ENCODE data around the gene TSPAN13. TPM values are rescaled to one million over a fixed set of nuclear protein-coding genes. Genes with fewer than 3 reads are reported as not detected.

The TSPAN13 gene
- total RNA-seq, 2 experiments from 2014 or later: 0.40 to 0.48 TPM

DNA sequence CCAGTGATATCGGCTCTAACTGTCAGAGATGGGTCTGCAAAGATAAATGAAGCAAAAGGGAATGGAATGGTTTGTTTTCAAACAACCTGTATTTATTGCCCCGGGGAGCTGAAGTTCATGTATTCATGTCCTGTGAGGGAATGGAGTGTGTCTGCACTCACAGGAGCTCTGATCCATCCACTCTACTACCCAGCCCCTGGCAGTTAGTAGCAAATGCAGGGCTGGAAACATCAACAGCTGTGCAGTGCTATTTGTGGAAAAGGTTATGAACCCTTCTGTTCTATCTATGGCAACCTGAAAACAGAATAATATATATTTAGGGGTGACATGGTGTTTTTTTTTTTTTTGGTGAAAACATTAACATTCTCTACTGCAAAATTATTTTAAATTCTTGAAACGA lies 41.4 kb downstream of the TSPAN13 start:
- H3K4me3 Mint-ChIP-seq: no peak overlapping the region
- CTCF ChIA-PET: no interaction called here

DNA sequence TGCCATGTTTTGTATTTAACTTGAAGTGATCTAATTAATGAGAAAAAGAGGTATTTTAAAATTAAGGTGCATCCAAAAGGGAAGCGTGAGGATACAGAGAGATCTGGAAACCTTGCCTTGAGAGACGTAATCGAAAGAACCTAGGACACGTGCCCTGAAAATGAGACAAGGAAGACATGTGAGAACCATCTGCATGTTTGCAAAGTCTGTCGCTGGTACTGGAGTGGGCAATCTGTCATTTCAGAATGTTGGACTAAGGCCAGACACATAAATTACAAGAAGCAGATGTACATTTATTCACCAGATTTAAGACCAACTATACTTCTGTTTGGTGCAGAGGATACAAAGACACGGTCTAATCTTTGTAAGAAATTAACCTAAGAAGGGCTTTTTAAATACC lies 42.1 kb downstream of the TSPAN13 start:
- H3K27ac Mint-ChIP-seq: no peak overlapping the region
- CTCF ChIA-PET: no interaction called here
- no peaks in the 10 kb centered on the region for H3K36me3 Mint-ChIP-seq (ENCODE audit: low read depth)
- no peak overlapping the region for H3K4me3 Mint-ChIP-seq
- peaks cover 5% of the 10 kb centered on the region for H3K4me1 Mint-ChIP-seq
- POLR2A ChIA-PET: no interaction called here
- H3K9me3 Mint-ChIP-seq: no peaks in the 10 kb centered on the region
- peaks cover 11% of the 10 kb centered on the region for H3K27me3 Mint-ChIP-seq
- DNase-seq: no peak

More for the DNA sequence above, 41.4 kb downstream of the TSPAN13 start:
- POLR2A ChIA-PET: no interaction called here
- Mint-ChIP-seq H3K9me3 (no peaks in the 10 kb centered on the region), H3K4me1 (peaks cover 5% of the 10 kb centered on the region), H3K27ac (no peak overlapping the region), H3K36me3 (ENCODE audit: low read depth) (no peaks in the 10 kb centered on the region), H3K27me3 (peaks cover 11% of the 10 kb centered on the region)
- DNase-seq: no peak

DNA sequence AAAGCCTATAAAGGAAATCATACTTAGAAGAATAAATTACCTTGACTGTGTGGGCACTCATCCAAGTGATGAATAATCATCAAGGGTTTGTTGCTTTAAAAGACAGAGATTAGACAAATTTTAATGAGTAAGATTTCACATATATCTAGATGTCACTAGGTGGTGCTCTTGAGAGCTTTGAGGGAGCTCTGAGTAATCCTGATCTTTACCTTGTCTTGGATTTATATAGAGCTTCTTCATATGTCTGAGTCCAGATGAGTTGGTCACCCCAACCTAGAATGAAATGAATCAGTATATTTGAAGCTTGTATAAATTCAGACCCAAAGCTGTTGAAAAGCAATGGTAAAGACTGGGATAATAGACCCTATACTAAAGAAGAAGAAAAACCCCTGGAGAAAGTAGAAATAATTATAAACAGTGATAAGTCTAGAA lies 47.6 kb downstream of the TSPAN13 start:
- H3K4me1 Mint-ChIP-seq: no peaks in the 10 kb centered on the region
- no peak for DNase-seq
- no peak overlapping the region for H3K4me3 Mint-ChIP-seq
- no peak overlapping the region for H3K27ac Mint-ChIP-seq
- peaks cover 15% of the 10 kb centered on the region for H3K27me3 Mint-ChIP-seq
- H3K36me3 Mint-ChIP-seq (ENCODE audit: low read depth): no peaks in the 10 kb centered on the region
- H3K9me3 Mint-ChIP-seq: no peaks in the 10 kb centered on the region
- POLR2A ChIA-PET: no interaction called here
- CTCF ChIA-PET: interaction anchor here (0.7 to 2.2 kb wide), 11 partner anchors 9 to 602 kb away, joined by 3 to 22 read pairs (median 3); partner anchors contain the start of gene TSPAN13

DNA sequence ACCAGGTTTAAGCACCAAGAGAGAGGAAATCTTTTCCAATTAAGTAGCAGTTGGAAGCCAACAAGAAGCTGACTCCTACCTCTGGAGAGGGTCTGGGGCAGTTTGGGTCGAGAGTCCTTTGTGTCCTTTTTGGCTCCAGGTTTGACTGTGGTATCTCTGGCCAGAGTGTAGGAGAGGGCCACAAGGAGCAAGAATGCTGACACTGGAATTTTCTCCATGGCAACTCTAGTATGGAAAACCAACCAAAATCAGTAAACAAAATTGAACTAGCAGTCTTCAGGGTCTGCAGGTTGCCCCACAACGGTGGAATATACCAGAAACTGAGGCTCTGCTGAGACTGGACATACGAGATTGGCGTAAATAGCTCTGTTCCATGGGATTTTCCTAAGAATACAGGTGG lies 48.0 kb downstream of the TSPAN13 start:
- Mint-ChIP-seq H3K27me3 (peaks cover 14% of the 10 kb centered on the region), H3K9me3 (no peaks in the 10 kb centered on the region), H3K36me3 (ENCODE audit: low read depth) (no peaks in the 10 kb centered on the region), H3K4me1 (no peaks in the 10 kb centered on the region), H3K4me3 (no peak overlapping the region), H3K27ac (no peak overlapping the region)
- CTCF ChIA-PET: interaction anchor here (0.7 to 2.2 kb wide), 10 partner anchors 9 to 601 kb away, joined by 3 to 22 read pairs (median 4); partner anchors contain the start of gene TSPAN13
- no peak for DNase-seq
- POLR2A ChIA-PET: no interaction called here

DNA sequence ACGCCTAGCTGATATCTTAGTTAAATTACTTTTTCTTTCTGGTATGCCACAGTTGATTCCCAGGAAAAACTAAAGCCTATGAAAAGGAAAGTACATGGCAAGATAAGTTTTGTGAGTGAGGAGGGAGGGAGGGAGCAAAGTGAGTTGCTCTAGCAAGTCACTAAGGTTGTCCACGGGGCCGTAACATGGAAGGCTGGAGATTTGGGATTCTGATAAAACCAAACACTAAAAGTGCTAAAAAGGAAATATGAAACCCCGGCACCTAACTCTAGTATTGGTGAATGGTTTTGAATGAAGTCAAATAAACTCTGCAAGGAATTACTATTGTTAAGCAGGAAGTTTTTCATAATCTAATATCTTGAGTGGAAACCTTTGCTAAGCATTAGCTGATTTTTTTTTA lies 49.6 kb downstream of the TSPAN13 start:
- Mint-ChIP-seq H3K27me3 (peaks cover 24% of the 10 kb centered on the region), H3K4me1 (no peaks in the 10 kb centered on the region), H3K9me3 (no peaks in the 10 kb centered on the region), H3K27ac (no peak overlapping the region), H3K36me3 (ENCODE audit: low read depth) (no peaks in the 10 kb centered on the region), H3K4me3 (no peak overlapping the region)
- no peak for DNase-seq
- ChIA-PET CTCF (interaction anchor here (1.0 kb wide), 2 partner anchors 89 to 117 kb away, joined by 3 to 4 read pairs; no protein-coding TSS in a partner anchor), POLR2A (no interaction called here)

DNA sequence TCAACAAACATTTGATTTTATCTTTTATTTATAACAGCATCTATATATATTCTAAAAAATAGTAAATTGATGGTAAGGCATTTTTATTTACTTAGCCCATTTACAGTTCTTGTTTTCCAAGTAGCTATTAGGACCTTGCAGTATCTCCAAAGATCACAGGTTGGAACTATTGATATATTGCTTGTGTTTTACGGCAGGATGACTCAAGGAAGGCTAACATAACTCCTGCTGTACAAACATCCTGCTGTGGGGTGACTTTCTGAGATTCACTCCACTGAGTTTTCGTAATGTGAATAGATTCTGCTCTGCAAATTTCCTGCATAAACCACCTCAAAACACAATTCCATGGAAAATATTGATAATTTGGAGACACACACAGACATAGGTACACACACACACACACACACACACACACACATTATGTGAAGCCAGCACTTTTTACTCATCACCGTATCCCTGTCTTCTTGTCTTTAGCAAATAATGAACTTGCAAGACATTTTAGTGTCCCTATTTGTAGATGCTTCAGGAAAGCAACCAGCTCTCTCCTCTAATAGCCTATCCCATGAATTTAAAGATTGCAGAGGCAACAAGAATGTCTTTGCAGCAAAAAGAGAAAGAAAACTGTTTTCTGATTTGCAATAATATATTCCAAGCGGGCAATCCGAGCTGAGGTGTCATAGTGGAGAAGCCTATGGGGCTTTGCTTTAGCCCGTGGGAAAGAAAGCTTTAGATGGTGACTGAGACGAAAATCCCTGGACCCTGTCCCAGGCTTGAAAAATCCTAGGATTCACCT lies 50.5 kb downstream of the TSPAN13 start:
- Mint-ChIP-seq H3K36me3 (ENCODE audit: low read depth) (no peaks in the 10 kb centered on the region), H3K4me1 (no peaks in the 10 kb centered on the region), H3K9me3 (no peaks in the 10 kb centered on the region), H3K27me3 (peaks cover 25% of the 10 kb centered on the region), H3K4me3 (no peak overlapping the region), H3K27ac (no peak overlapping the region)
- no peak for DNase-seq
- POLR2A ChIA-PET: no interaction called here
- CTCF ChIA-PET: interaction anchor here (1.6 kb wide), 1 partner anchor 34 kb away, joined by 3 read pairs; no protein-coding TSS in a partner anchor

DNA sequence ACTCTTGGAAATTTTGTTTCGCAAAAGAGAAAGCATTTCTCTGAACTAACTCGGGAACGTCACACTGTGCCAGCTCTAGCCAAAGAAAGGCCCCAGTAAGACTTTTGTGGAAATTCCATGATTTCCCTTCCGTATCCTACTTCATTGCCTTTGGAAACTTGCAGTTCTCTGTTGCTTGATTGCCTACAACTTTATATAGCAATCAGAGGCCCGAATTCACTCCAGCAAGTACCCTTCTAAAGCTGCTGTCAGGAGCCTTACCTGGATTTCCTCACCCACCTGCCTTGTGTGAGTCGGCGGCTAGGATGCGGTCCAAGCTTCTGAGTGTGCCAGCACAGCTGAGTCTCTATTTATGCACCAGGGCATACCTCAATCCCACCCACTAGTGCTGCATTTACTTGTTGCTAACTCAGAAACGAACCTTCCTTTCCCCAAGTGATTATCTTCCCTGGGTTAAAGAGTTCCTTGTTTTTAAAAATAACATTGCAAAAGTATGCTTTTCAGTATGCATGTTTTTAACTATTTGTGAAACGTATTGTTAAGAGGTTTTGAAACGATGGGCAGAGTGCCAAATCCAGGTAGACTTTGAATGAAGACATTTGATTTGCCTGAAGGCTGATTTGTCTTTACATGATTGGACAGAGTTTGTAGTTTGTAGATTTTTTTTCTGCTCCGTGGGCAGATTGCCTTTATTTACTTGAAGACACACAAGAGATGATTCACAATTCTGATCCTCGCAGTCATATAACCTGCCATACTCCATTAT lies 51.3 kb downstream of the TSPAN13 start, which contains the start of gene AGR2:
AGR2 (minus strand) TSS at position 326 of the 766 bp plus-strand sequence. CDS start 3,203 bp downstream, outside the sequence.
- no peaks in the 10 kb centered on the region for H3K4me1 Mint-ChIP-seq
- no peak within 1 kb of the TSS for H3K4me3 Mint-ChIP-seq
- peaks cover 30% of the 10 kb centered on the region for H3K27me3 Mint-ChIP-seq
- no peak within 1 kb of the TSS for H3K27ac Mint-ChIP-seq
- no peaks in the 10 kb centered on the region for H3K36me3 Mint-ChIP-seq (ENCODE audit: low read depth)
- POLR2A ChIA-PET: no interaction called here
- DNase-seq: no peak
- no peaks in the 10 kb centered on the region for H3K9me3 Mint-ChIP-seq
- CTCF ChIA-PET: interaction anchor here (1.6 kb wide), 1 partner anchor 34 kb away, joined by 3 read pairs; no protein-coding TSS in a partner anchor

DNA sequence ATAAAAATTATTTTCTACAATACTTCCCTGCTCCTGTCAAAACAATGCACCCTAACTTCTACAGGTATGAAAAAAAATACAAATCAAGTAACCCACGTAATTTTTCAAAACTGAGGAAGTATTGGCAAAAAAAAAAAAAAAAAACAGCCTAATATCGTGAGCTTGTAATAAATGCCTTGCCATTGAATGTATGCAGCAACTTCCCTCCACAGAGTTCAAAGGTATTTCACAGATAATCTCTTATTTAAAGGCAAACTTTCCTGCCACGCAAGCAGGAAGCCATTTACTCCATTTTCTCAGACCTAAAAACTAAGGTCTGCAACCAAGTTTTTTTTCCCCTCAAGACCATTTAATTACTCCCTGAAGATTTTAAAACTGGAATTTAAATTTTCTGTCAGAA lies 51.9 kb downstream of the TSPAN13 start:
- ChIA-PET POLR2A (no interaction called here), CTCF (interaction anchor here (1.6 kb wide), 1 partner anchor 33 kb away, joined by 3 read pairs; no protein-coding TSS in a partner anchor)
- Mint-ChIP-seq H3K4me3 (no peak overlapping the region), H3K27ac (no peak overlapping the region), H3K36me3 (ENCODE audit: low read depth) (no peaks in the 10 kb centered on the region), H3K27me3 (peaks cover 30% of the 10 kb centered on the region), H3K9me3 (no peaks in the 10 kb centered on the region), H3K4me1 (no peaks in the 10 kb centered on the region)
- DNase-seq: no peak

DNA sequence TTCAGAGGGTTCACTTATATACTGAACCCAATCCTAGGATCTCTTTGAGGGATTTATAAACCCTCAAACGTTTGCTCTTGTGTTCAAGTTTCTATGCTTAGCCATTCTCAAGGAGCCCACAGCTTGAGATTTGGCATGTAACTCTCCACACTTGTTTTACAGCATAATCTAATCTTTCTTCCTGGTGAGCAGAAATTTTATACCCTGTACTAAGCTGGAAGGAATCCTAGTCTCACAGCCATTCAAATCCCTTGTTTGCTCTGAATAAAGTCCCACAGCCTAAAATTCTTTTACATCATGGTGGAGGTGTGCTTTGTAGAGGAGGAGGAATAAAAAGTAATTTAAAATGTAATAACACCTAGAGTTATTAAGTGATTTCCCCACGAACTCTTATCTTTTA lies 56.6 kb downstream of the TSPAN13 start:
- Mint-ChIP-seq H3K27ac (no peak overlapping the region), H3K36me3 (ENCODE audit: low read depth) (no peaks in the 10 kb centered on the region), H3K4me3 (no peak overlapping the region), H3K27me3 (peaks cover 35% of the 10 kb centered on the region), H3K4me1 (no peaks in the 10 kb centered on the region), H3K9me3 (no peaks in the 10 kb centered on the region)
- ChIA-PET POLR2A (no interaction called here), CTCF (interaction anchor here (1.2 kb wide), 1 partner anchor 9 kb away, joined by 3 read pairs; no protein-coding TSS in a partner anchor)
- DNase-seq: no peak

DNA sequence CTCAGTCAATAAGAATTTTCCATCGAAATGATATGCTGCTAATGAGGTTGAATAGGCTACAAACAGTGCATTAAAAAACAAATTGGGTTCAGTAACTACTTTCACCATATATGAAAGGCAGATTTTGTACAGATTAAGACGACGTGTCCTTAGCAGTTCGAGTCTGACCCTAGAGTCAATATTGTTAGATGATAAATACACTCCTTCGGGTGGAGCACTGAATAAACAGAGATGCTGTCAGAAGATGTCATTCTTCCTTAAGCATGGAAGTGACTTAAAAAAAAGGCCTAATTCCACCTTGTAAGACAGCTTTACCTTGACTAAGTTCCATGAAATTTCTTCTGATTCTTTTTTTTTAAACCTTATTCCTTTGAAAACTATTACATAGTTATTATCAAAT lies 57.0 kb downstream of the TSPAN13 start:
- no peaks in the 10 kb centered on the region for H3K36me3 Mint-ChIP-seq (ENCODE audit: low read depth)
- ChIA-PET CTCF (interaction anchor here (1.2 kb wide), 1 partner anchor 9 kb away, joined by 3 read pairs; no protein-coding TSS in a partner anchor), POLR2A (no interaction called here)
- no peak overlapping the region for H3K27ac Mint-ChIP-seq
- no peak for DNase-seq
- H3K9me3 Mint-ChIP-seq: no peaks in the 10 kb centered on the region
- no peaks in the 10 kb centered on the region for H3K4me1 Mint-ChIP-seq
- no peak overlapping the region for H3K4me3 Mint-ChIP-seq
- H3K27me3 Mint-ChIP-seq: peaks cover 31% of the 10 kb centered on the region

DNA sequence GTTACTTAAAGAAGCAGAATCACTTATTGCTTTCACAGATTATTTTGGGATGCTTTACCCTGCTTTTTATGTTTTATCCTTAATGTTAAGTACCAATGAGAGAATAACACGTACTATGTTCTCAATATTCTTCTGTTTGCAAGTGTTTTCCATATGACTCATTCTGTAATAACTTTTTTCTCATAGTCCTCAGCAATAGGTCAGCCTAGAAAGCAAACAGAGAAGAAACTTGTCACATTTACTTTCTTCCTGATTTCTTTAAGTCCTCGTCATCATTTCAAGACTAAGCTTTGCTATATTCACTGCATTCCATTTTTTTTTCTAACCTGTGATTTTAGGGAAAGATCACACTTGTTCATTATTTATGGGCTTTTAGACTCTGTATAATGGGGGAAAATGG lies 58.0 kb downstream of the TSPAN13 start:
- no peak overlapping the region for H3K27ac Mint-ChIP-seq
- ChIA-PET CTCF (no interaction called here), POLR2A (no interaction called here)
- H3K4me1 Mint-ChIP-seq: no peaks in the 10 kb centered on the region
- no peaks in the 10 kb centered on the region for H3K36me3 Mint-ChIP-seq (ENCODE audit: low read depth)
- DNase-seq: no peak
- H3K4me3 Mint-ChIP-seq: no peak overlapping the region
- no peaks in the 10 kb centered on the region for H3K9me3 Mint-ChIP-seq
- H3K27me3 Mint-ChIP-seq: peaks cover 30% of the 10 kb centered on the region

DNA sequence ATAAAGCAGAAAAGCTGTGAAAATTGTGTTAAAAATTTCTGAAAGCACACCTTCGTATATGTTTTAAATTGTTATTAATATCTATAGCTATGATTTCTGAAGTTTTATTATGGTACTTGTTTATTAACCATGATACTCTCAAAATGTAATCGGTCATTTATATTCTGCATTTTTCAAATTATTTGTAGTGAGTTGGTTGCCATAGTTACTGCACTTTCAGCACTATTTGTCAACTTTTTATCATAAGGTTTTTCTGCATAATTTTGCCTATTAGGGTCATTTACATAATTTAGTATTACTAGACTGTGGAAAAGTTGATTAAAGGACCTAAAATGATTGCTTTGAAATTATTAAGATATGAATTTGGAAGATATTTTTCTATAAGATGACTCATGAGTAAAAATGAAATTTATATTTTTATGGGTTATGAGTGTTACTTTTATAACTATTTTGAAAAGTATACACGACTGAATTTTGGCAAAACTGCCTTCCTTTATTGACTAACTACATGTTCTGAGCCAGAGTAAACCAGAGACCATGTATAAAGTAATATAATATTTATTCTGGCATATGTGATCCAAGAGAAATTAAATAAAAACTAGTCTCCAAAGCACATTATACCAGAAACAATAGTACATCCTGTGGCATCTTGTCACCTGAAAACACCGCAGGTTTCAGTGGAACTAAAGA lies 59.1 kb downstream of the TSPAN13 start:
- no peak for DNase-seq
- Mint-ChIP-seq H3K4me1 (no peaks in the 10 kb centered on the region), H3K27ac (no peak overlapping the region), H3K9me3 (no peaks in the 10 kb centered on the region), H3K36me3 (ENCODE audit: low read depth) (no peaks in the 10 kb centered on the region), H3K4me3 (no peak overlapping the region), H3K27me3 (peaks cover 24% of the 10 kb centered on the region)
- ChIA-PET CTCF (no interaction called here), POLR2A (no interaction called here)

DNA sequence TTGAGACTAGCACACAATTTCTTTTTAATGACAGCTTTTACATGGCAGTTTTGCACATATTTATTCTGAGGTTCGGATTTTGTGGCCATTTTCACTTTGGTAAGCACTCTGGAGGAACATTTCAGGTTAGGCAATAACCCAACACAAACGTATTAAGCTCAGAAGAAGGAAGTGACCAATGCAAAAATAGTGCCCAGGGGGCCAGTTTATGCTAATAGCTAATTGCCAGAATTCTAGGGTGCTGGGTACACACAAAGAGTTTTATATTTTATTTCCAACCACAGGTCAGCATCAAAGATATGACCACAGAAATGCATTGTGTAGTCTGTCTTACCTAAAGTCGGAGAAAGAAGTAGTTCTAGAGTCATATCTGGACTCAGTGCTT lies 59.7 kb downstream of the TSPAN13 start:
- Mint-ChIP-seq H3K27ac (no peak overlapping the region), H3K36me3 (ENCODE audit: low read depth) (no peaks in the 10 kb centered on the region), H3K4me3 (no peak overlapping the region), H3K4me1 (no peaks in the 10 kb centered on the region), H3K27me3 (peaks cover 18% of the 10 kb centered on the region), H3K9me3 (no peaks in the 10 kb centered on the region)
- ChIA-PET CTCF (no interaction called here), POLR2A (no interaction called here)
- no peak for DNase-seq

All from activated CD4-positive, alpha-beta memory T cell treated with anti-CD3 and anti-CD28 coated beads, Interleukin-2, amount 10 ng/mL, durations not matched to agents 7 days and 5 days (primary cell).